Memory B cell (primary cell): ENCODE measurements around the gene PITRM1.
"Not testable (repeated sequence)": the region's sequence is repeated elsewhere in the genome, so short reads cannot be mapped to it uniquely, and the experiment has no call there.

Source experiments
- ATAC-seq: fragments of 150-1000 bp; cut with Tn5 transposase; 2 replicates; pipeline ENCODE4 v1.10.0; 2021; ENCODE audit warnings: low read depth, mild to moderate bottlenecking, moderate library complexity
- DNase-seq, 2 donors: peaks; one replicate each; pipeline ENCODE4 v3.0.0; 2022; ENCODE audit warnings: low spot score in 2 of 2
- H3K27ac Mint-ChIP-seq: one replicate; pipeline ENCODE4 v1.8.0; 2022; ENCODE audit warnings: mild to moderate bottlenecking, moderate library complexity, mixed read lengths
- H3K27me3 Mint-ChIP-seq: one replicate; pipeline ENCODE4 v1.8.0; 2022; ENCODE audit warnings: mixed read lengths
- H3K36me3 Mint-ChIP-seq: one replicate; pipeline ENCODE4 v1.8.0; 2022; ENCODE audit warnings: mild to moderate bottlenecking, mixed read lengths
- H3K4me1 Mint-ChIP-seq: one replicate; pipeline ENCODE4 v1.8.0; 2022; ENCODE audit warnings: mixed read lengths
- H3K4me3 Mint-ChIP-seq: one replicate; pipeline ENCODE4 v1.8.0; 2022; ENCODE audit warnings: mild to moderate bottlenecking, moderate library complexity, mixed read lengths
- H3K9me3 Mint-ChIP-seq: one replicate; pipeline ENCODE4 v1.8.0; 2022; ENCODE audit warnings: mixed read lengths

PITRM1 gene, protein sequence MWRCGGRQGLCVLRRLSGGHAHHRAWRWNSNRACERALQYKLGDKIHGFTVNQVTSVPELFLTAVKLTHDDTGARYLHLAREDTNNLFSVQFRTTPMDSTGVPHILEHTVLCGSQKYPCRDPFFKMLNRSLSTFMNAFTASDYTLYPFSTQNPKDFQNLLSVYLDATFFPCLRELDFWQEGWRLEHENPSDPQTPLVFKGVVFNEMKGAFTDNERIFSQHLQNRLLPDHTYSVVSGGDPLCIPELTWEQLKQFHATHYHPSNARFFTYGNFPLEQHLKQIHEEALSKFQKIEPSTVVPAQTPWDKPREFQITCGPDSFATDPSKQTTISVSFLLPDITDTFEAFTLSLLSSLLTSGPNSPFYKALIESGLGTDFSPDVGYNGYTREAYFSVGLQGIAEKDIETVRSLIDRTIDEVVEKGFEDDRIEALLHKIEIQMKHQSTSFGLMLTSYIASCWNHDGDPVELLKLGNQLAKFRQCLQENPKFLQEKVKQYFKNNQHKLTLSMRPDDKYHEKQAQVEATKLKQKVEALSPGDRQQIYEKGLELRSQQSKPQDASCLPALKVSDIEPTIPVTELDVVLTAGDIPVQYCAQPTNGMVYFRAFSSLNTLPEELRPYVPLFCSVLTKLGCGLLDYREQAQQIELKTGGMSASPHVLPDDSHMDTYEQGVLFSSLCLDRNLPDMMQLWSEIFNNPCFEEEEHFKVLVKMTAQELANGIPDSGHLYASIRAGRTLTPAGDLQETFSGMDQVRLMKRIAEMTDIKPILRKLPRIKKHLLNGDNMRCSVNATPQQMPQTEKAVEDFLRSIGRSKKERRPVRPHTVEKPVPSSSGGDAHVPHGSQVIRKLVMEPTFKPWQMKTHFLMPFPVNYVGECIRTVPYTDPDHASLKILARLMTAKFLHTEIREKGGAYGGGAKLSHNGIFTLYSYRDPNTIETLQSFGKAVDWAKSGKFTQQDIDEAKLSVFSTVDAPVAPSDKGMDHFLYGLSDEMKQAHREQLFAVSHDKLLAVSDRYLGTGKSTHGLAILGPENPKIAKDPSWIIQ

DNA sequence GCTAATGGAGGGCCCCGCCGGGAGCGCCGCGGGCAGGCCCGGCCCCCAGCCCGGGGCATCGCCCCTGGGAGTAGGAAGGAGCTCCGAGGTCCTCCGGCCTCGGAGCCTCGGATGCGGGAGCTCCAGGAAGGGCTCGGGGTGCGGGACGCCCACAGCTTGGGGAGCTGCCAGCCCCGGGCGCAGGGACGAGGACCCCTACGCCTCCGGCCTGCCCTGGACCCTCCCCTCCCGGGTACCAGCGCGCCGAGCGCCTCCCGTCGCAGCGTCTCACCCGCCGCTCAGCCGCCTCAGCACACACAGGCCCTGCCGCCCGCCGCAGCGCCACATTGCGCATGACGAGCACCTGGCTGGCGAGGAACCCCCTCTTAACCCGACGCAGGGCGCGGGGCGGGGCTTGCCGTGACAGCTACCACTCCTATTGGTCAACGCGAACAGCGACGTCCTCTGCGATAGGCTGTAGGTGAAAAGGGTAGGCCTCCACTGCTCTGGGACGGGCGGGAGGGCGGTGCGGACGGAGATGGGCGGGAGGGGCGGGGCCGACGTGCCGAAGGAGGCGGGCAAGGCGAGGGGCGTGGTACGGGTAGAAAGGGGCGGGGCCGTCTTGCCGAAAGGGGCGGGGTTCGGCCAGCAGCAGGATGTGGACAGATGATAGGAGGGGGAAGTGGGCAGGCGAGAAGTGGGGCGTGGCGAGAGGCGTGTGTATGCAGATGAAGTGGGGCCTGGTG lies at the start of gene PITRM1:
PITRM1 (minus strand) TSS at position 337 of the 725 bp plus-strand sequence; CDS start at position 327, 10 bp downstream.
- H3K9me3 Mint-ChIP-seq = peaks cover 2% of the 10 kb centered on the region
- ATAC-seq (peak; percentile 83), DNase-seq (peak; percentile 96 to 99)
- H3K4me3 Mint-ChIP-seq = peak within 1 kb of the TSS; percentile 91
- peak within 1 kb of the TSS; percentile 91 for H3K27ac Mint-ChIP-seq
- H3K4me1 Mint-ChIP-seq = peaks cover 9% of the 10 kb centered on the region
- no peaks in the 10 kb centered on the region for H3K27me3 Mint-ChIP-seq
- peaks cover 10% of the 10 kb centered on the region for H3K36me3 Mint-ChIP-seq

GRCh38 chr10:3222068-3222467 lies 49.5 kb upstream of the PITRM1 start:
- H3K4me3 Mint-ChIP-seq = no peak overlapping the region
- H3K27ac Mint-ChIP-seq = no peak overlapping the region
- peaks cover 9% of the 10 kb centered on the region for H3K9me3 Mint-ChIP-seq
- peaks cover 14% of the 10 kb centered on the region for H3K27me3 Mint-ChIP-seq
- H3K36me3 Mint-ChIP-seq = no peaks in the 10 kb centered on the region
- H3K4me1 Mint-ChIP-seq = no peaks in the 10 kb centered on the region
- ATAC-seq (no peak), DNase-seq (no peak)

DNA sequence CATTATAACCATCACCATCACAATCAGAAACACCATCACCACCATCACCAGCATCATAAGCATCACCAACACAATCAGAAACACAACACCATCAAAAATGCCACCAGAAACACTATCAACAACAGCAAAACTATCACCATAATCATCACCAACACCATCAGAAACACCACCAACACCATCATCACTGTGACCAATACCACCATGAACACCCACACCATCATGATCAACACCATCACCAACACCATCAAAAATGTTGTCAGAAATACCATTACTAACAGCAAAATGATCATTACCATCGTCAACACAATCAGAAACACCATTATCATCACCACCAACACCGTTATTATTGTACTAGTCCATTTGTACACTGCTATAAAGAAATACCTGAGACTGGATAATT lies 49.0 kb upstream of the PITRM1 start:
- H3K27me3 Mint-ChIP-seq = peaks cover 14% of the 10 kb centered on the region
- DNase-seq, H3K4me1 Mint-ChIP-seq, H3K36me3 Mint-ChIP-seq, H3K4me3 Mint-ChIP-seq, H3K27ac Mint-ChIP-seq, ATAC-seq, H3K9me3 Mint-ChIP-seq: not testable (repeated sequence)

DNA sequence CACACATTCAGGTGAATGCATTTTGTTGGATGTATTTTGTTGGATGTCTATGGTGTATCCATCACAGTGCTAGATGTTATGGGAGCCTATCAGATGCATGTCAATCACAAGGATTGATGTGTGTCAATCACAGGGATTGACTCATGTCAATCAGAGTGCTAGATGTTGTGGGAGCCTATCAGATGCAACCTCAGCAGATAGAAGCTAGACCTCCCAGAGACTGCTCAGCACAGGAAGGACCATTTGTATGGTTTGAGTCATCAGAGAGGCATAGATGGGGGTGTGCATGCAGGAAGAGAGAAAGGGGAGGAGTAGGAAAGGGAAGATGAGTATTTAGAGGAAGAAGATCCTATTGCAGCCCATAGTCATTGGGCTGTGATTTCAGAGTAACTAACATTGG lies 48.3 kb upstream of the PITRM1 start:
- peaks cover 14% of the 10 kb centered on the region for H3K27me3 Mint-ChIP-seq
- H3K4me1 Mint-ChIP-seq = no peaks in the 10 kb centered on the region
- no peak overlapping the region for H3K27ac Mint-ChIP-seq
- no peaks in the 10 kb centered on the region for H3K36me3 Mint-ChIP-seq
- DNase-seq (no peak), ATAC-seq (no peak)
- H3K4me3 Mint-ChIP-seq = no peak overlapping the region
- peaks cover 9% of the 10 kb centered on the region for H3K9me3 Mint-ChIP-seq

GRCh38 chr10:3219021-3219628 lies 46.5 kb upstream of the PITRM1 start:
- H3K9me3 Mint-ChIP-seq, DNase-seq, ATAC-seq, H3K36me3 Mint-ChIP-seq, H3K4me3 Mint-ChIP-seq, H3K4me1 Mint-ChIP-seq, H3K27ac Mint-ChIP-seq: not testable (repeated sequence)
- H3K27me3 Mint-ChIP-seq = peaks cover 14% of the 10 kb centered on the region

DNA sequence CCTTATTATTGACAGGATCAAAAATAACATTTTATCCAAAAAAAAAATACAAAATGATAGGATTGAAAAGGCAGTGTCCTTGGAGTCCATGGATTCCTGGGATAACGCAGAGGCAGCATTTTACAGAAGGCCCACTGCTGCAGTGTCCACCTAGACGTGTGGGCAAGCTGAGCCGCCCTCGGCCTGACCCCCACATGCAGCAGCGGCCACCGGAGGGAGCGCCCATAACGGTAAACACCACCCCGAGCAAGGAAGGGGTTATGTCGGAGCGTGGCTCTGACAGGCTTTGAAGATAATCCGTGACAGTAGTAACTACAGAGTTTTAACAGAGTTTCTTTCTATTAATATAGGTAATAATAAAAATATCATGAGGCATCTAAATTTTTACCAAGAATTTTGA lies 45.3 kb upstream of the PITRM1 start:
- no peak overlapping the region for H3K27ac Mint-ChIP-seq
- DNase-seq = no peak
- no peak overlapping the region for H3K4me3 Mint-ChIP-seq
- no peak for ATAC-seq
- H3K27me3 Mint-ChIP-seq = peaks cover 14% of the 10 kb centered on the region
- H3K36me3 Mint-ChIP-seq = no peaks in the 10 kb centered on the region
- no peaks in the 10 kb centered on the region for H3K4me1 Mint-ChIP-seq
- peaks cover 9% of the 10 kb centered on the region for H3K9me3 Mint-ChIP-seq

DNA sequence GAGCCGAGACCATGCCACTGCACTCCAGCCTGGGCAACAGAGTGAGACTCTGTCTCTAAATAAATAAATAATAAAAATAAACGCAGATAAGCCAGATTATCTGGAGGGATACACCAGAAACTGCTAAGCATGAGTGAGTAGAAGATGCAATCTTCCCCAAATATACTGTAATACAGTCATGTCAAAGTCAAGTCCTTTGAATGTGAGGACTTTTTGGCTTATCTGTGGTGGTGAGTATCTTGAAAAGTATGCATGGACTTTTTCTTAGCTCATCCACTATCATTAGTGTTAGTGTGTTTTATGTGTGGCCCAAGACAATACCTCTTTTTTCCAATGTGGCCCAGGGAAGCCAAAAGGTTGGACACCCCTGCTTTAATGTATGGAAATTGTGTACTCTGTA lies 44.7 kb upstream of the PITRM1 start:
- Mint-ChIP-seq H3K4me1 (no peaks in the 10 kb centered on the region), H3K27ac (no peak overlapping the region), H3K36me3 (no peaks in the 10 kb centered on the region), H3K4me3 (no peak overlapping the region), H3K27me3 (peaks cover 14% of the 10 kb centered on the region), H3K9me3 (peaks cover 9% of the 10 kb centered on the region)
- DNase-seq (no peak), ATAC-seq (no peak)

DNA sequence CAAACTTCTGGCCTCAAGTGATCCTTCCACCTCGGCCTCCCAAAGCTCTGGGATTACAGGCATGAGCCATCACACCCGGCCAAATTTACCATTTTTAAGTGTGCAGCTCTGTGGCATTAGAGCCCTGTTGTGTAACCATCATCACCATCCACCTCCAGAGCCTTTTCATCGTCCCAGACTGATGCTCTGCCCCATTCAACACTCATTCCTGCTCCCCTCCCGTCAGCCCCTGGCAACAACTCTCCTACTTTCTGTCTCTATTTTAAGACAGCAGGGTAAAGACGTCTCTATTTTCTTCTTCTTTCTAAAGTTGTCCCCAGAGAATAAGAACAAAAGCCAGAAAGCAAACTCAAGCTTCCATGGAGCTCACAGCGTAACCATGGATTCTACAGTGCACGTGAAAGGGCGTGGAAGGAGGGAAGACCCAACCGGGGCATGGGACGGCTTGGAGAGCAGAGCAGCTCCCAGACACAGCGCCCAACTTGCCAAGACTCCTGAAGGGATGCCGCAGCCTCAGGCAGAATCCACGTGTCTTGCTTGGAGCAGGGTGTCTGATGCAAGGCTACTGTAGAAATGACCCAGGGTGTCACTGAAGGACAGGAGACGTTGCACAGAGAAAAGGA lies 42.7 kb upstream of the PITRM1 start:
- ATAC-seq (no peak), DNase-seq (no peak)
- Mint-ChIP-seq H3K36me3 (no peaks in the 10 kb centered on the region), H3K27ac (no peak overlapping the region), H3K27me3 (peaks cover 9% of the 10 kb centered on the region), H3K9me3 (peaks cover 9% of the 10 kb centered on the region), H3K4me3 (no peak overlapping the region), H3K4me1 (peaks cover under 1% of the 10 kb centered on the region)

- no peak for ATAC-seq
Observed at GRCh38 chr10:3213758-3214515, 41.4 kb upstream of the PITRM1 start.

DNA sequence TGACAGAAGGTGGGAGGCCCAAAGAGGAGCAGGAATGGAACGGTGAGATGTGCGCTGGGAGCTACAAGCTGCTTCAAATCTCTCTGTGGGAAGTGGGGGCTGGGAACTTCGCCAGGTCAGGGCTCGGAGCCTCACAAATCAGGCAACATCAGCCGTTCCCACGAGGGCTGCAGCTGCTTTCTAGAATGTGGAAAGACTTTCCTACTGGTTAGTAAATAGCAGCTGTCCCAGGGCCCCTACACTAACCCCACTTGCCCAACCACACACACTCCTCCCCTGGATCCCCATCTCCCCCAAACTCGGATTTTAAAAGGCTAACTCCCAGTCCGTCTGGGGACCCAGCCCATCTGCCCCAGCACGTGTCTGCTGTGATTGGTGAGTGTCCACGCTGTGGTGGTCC lies 40.6 kb upstream of the PITRM1 start:
- DNase-seq = no peak
- H3K36me3 Mint-ChIP-seq = no peaks in the 10 kb centered on the region
- no peak overlapping the region for H3K4me3 Mint-ChIP-seq
- peaks cover 2% of the 10 kb centered on the region for H3K9me3 Mint-ChIP-seq
- no peak for ATAC-seq
- no peak overlapping the region for H3K27ac Mint-ChIP-seq
- peaks cover 16% of the 10 kb centered on the region for H3K4me1 Mint-ChIP-seq
- peaks cover 6% of the 10 kb centered on the region for H3K27me3 Mint-ChIP-seq

More at GRCh38 chr10:3213758-3214515, 41.4 kb upstream of the PITRM1 start:
- Mint-ChIP-seq H3K4me3 (no peak overlapping the region), H3K9me3 (peaks cover 6% of the 10 kb centered on the region), H3K4me1 (peaks cover 9% of the 10 kb centered on the region), H3K36me3 (no peaks in the 10 kb centered on the region), H3K27me3 (peaks cover 9% of the 10 kb centered on the region), H3K27ac (no peak overlapping the region)
- DNase-seq = no peak

- H3K4me1 Mint-ChIP-seq = peaks cover 16% of the 10 kb centered on the region
- H3K4me3 Mint-ChIP-seq = peak overlapping the region; percentile 24
- DNase-seq (no peak), ATAC-seq (no peak)
- H3K9me3 Mint-ChIP-seq = peaks cover 2% of the 10 kb centered on the region
- H3K36me3 Mint-ChIP-seq = no peaks in the 10 kb centered on the region
- peak overlapping the region; percentile 40 for H3K27ac Mint-ChIP-seq
- H3K27me3 Mint-ChIP-seq = peaks cover 9% of the 10 kb centered on the region
Observed at GRCh38 chr10:3210251-3210877, 37.8 kb upstream of the PITRM1 start.
